Measurements from ENCODE around the gene POLR2E. TPM values are rescaled to one million over a fixed set of nuclear protein-coding genes. Genes with fewer than 3 reads are reported as not detected.

POLR2E gene
- total RNA-seq, 4 donors from 2014 or later, result 118 to 263 (median 228) TPM

DNA sequence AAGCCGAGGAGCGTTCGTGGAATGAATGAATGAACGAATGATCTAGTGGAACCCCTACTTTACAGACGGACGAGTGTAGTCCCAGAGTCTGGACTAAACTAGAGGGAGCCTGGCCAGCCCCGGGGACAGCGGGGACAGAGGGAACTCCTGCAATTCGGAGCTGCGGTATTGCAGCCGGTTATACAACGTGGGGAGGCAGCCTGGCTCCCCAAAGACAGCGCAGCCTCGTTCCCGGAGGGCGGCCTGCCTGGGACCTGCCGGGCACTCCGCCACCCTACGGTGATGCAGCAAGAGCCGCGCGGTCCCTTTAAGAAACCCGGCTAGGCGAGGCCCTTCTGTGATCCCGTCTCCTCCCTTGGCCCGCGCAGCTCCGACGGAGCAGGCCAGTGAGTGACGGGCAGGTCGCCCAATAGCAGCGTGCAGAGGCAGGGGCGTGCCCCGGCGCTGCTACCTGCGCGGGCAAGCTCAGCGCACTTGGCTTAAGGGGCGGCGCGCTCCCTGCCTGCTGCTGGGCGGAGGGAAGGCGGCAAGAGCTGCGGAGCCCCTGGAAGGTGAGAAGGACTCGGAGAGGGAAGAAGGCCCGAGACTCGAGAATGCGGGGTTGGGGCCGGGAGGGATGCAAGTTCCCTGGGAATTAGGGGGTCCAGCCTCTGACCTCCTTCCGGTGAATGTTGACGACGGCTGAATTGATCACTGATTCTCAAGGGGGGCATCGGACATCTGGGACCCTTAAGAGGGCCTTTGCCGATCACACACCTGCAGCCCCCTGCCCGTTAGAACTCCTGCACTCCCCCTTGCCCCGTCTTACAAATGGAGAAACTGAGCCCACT lies 55.3 kb downstream of the POLR2E start, which contains the start of gene ABCA7:
Gene ABCA7, plus strand, starts transcription at position 462 of the 830 bp plus-strand sequence. CDS start 1,255 bp downstream, outside the sequence.
- Histone ChIP-seq H3K27ac (peak within 1 kb of the TSS; percentile 79 to 87 (median 82)), H3K9me3 (no peaks in the 10 kb centered on the region), H3K36me3 (no peaks in the 10 kb centered on the region), H3K27me3 (no peaks in the 10 kb centered on the region), H3K4me1 (peaks cover 25 to 29% of the 10 kb centered on the region in 2 donors), H3K4me3 (peak within 1 kb of the TSS; percentile 53 to 68 (median 58))
- intact Hi-C loops (cut with DNase I; ENCODE audit: low total_unique reads), result loop anchor here (2.0 kb wide), 1 partner anchor 63 kb away; the partner anchor contains the start of gene GPX4
- TF ChIP-seq, protein P1, sequence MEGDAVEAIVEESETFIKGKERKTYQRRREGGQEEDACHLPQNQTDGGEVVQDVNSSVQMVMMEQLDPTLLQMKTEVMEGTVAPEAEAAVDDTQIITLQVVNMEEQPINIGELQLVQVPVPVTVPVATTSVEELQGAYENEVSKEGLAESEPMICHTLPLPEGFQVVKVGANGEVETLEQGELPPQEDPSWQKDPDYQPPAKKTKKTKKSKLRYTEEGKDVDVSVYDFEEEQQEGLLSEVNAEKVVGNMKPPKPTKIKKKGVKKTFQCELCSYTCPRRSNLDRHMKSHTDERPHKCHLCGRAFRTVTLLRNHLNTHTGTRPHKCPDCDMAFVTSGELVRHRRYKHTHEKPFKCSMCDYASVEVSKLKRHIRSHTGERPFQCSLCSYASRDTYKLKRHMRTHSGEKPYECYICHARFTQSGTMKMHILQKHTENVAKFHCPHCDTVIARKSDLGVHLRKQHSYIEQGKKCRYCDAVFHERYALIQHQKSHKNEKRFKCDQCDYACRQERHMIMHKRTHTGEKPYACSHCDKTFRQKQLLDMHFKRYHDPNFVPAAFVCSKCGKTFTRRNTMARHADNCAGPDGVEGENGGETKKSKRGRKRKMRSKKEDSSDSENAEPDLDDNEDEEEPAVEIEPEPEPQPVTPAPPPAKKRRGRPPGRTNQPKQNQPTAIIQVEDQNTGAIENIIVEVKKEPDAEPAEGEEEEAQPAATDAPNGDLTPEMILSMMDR (IDR thresholded peaks at IDR 0.05 in 4 of 5, conservative IDR thresholded peaks at IDR 0.05 in 1 of 5), result no peak
- peak; percentile 94 to 96 for TF ChIP-seq POLR2A (IDR thresholded peaks at IDR 0.05)
- in situ Hi-C loops (cut with MboI; ENCODE audit: low sequenced_read_pairs in 4 of 4), result no loop called here
- peak; percentile 78 to 79 for ATAC-seq
- peak; percentile 98 to 99 for DNase-seq

- DNase-seq, result no peak
- H3K27ac ChIP-seq, result peak overlapping the region; percentile 50 to 87 (median 80)
- no peak for ATAC-seq
- TF ChIP-seq, protein P1 (IDR thresholded peaks at IDR 0.05 in 4 of 5, conservative IDR thresholded peaks at IDR 0.05 in 1 of 5), result no peak
- TF ChIP-seq POLR2A (IDR thresholded peaks at IDR 0.05), result no peak
- in situ Hi-C loops (cut with MboI; ENCODE audit: low sequenced_read_pairs in 4 of 4) (no loop called here), intact Hi-C loops (cut with DNase I; ENCODE audit: low total_unique reads) (no loop called here)
- H3K27me3 ChIP-seq, result no peaks in the 10 kb centered on the region
- H3K4me1 ChIP-seq, result peaks cover 25 to 29% of the 10 kb centered on the region in 2 donors
- no peaks in the 10 kb centered on the region for H3K9me3 ChIP-seq
- no peaks in the 10 kb centered on the region for H3K36me3 ChIP-seq
- peak overlapping the region in 3 of 4 donors; percentile 53 to 68 (median 54) for H3K4me3 ChIP-seq
Measured at GRCh38 chr19:1038978-1039645, 56.1 kb downstream of the POLR2E start.

- H3K9me3 ChIP-seq, result no peaks in the 10 kb centered on the region
- DNase-seq (no peak), ATAC-seq (no peak)
- intact Hi-C loops (cut with DNase I; ENCODE audit: low total_unique reads) (no loop called here), in situ Hi-C loops (cut with MboI; ENCODE audit: low sequenced_read_pairs in 4 of 4) (no loop called here)
- no peak overlapping the region for H3K4me3 ChIP-seq
- H3K27ac ChIP-seq, result no peak overlapping the region
- TF ChIP-seq, protein P1 (IDR thresholded peaks at IDR 0.05 in 4 of 5, conservative IDR thresholded peaks at IDR 0.05 in 1 of 5), result no peak
- no peak for TF ChIP-seq POLR2A (IDR thresholded peaks at IDR 0.05)
- peaks cover 22 to 29% of the 10 kb centered on the region in 2 donors for H3K4me1 ChIP-seq
- H3K27me3 ChIP-seq, result no peaks in the 10 kb centered on the region
- H3K36me3 ChIP-seq, result no peaks in the 10 kb centered on the region
Measured at GRCh38 chr19:1037621-1038064, 57.5 kb downstream of the POLR2E start.

Other genes with a start within 250 kb of the POLR2E start
- gene ELANE, start 243.1 kb downstream of the POLR2E start, total RNA-seq, result under 1 TPM in 2 of 4 donors, not detected in 2; 0.46 to 0.84 TPM
- 100 to 1,000 TPM; 153 to 309 (median 210) TPM for gene CFD, start 235.7 kb downstream of the POLR2E start, total RNA-seq
- gene MED16, start 202.2 kb downstream of the POLR2E start, total RNA-seq, result 10 to 100 TPM; 22.0 to 67.6 (median 54.6) TPM
- gene RNU6-9, start 201.9 kb downstream of the POLR2E start, total RNA-seq, result not detected
- 10 to 100 TPM; 37.2 to 49.1 (median 44.3) TPM for gene R3HDM4, start 182.2 kb downstream of the POLR2E start, total RNA-seq
- gene KISS1R, start 178.0 kb downstream of the POLR2E start, total RNA-seq, result not detected
- gene ARID3A, start 169.3 kb downstream of the POLR2E start, total RNA-seq, result 1 to 10 TPM; 1.8 to 9.9 (median 7.8) TPM
- 10 to 100 TPM in 3 of 4 donors, 1 to 10 TPM in 1; 4.4 to 59.0 (median 28.6) TPM for gene WDR18, start 111.0 kb downstream of the POLR2E start, total RNA-seq
- gene GRIN3B, start 95.0 kb downstream of the POLR2E start, total RNA-seq, result not detected
- gene TMEM259, start 74.3 kb downstream of the POLR2E start, total RNA-seq, result 100 to 1,000 TPM in 3 of 4 donors, 10 to 100 TPM in 1; 98.5 to 150 (median 124) TPM
- not detected for gene RNU6-2, start 73.9 kb downstream of the POLR2E start, total RNA-seq
- gene CNN2, start 68.8 kb downstream of the POLR2E start, total RNA-seq, result 10 to 100 TPM in 1 of 4 donors, 1 to 10 TPM in 3; 2.2 to 10.1 (median 4.1) TPM
- gene ABCA7, start 55.3 kb downstream of the POLR2E start, total RNA-seq, result 10 to 100 TPM in 3 of 4 donors, 1 to 10 TPM in 1; 6.0 to 20.0 (median 15.0) TPM
- gene ARHGAP45, start 28.2 kb downstream of the POLR2E start, total RNA-seq, result 1 to 10 TPM in 3 of 4 donors, under 1 TPM in 1; 0.83 to 7.6 (median 3.4) TPM
- gene GPX4, start 8.6 kb upstream of the POLR2E start, total RNA-seq, result 100 to 1,000 TPM; 616 to 907 (median 819) TPM
- gene SBNO2, start 78.9 kb upstream of the POLR2E start, total RNA-seq, result 10 to 100 TPM; 22.2 to 49.8 (median 30.9) TPM
- 100 to 1,000 TPM in 3 of 4 donors, 10 to 100 TPM in 1; 91.5 to 194 (median 149) TPM for gene STK11, start 110.4 kb upstream of the POLR2E start, total RNA-seq
- 1 to 10 TPM in 1 of 4 donors, under 1 TPM in 3; 0.10 to 1.3 (median 0.53) TPM for gene CBARP, start 142.6 kb upstream of the POLR2E start, total RNA-seq
- gene ATP5F1D, start 146.4 kb upstream of the POLR2E start, total RNA-seq, result 100 to 1,000 TPM; 189 to 442 (median 273) TPM
- 100 to 1,000 TPM in 2 of 4 donors, 10 to 100 TPM in 2; 34.9 to 117 (median 86.3) TPM for gene MIDN, start 153.2 kb upstream of the POLR2E start, total RNA-seq
- 100 to 1,000 TPM; 274 to 578 (median 418) TPM for gene CIRBP, start 174.0 kb upstream of the POLR2E start, total RNA-seq
- 10 to 100 TPM; 18.7 to 36.7 (median 28.7) TPM for gene FAM174C, start 180.2 kb upstream of the POLR2E start, total RNA-seq
- not detected for gene EFNA2, start 190.5 kb upstream of the POLR2E start, total RNA-seq